ENCODE measurements around the gene GABRP. TPM values are rescaled to one million over a fixed set of nuclear protein-coding genes. Genes with fewer than 3 reads are reported as not detected.
A peak's percentile ranks its signal among the peaks of the same experiment; 100 is the strongest.
"Not testable (repeated sequence)": the region's sequence is repeated elsewhere in the genome, so short reads cannot be mapped to it uniquely, and the experiment has no call there.

GABRP gene
- total RNA-seq, 1 donor from 2014 or later: 1.2 TPM

DNA sequence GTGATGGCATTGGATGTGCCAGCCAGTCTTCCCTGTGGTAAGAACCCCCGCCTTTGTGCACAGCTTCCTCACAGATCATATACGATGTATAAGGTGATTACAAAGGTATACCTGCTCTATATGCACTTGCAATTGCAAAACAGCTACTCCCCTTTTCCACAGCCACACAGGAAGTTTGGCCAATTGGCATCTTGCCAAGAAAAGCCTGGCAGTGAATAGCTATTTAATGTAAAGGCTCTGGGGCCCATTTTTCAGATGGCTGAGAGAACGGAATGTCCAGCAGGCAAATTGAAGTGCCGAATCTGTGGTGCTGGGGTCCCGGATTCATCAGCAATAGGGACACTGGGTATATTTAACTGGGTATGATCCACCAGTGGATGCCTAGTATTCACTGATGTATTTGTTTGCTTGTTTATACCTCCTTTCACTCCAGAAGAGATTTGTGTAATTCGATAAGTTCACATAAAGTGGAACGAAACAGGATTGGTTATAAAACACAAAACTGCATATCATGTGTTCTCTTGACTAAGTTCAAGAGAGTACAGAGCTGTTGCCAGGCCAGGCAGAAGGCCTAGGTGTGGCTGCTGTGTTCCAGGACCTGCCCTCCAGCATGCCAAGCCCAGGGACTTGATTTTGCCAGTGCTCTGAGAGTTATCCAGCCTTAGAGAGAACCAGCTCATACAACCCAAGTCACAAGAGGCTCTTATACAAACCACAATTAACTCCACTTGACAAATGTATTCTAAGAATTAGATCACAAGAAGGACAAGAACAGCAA lies 27.7 kb upstream of the GABRP start:
- peak in 1 of 2 donors; percentile 30 for DNase-seq (ENCODE audit: low read depth in 2 of 2)

DNA sequence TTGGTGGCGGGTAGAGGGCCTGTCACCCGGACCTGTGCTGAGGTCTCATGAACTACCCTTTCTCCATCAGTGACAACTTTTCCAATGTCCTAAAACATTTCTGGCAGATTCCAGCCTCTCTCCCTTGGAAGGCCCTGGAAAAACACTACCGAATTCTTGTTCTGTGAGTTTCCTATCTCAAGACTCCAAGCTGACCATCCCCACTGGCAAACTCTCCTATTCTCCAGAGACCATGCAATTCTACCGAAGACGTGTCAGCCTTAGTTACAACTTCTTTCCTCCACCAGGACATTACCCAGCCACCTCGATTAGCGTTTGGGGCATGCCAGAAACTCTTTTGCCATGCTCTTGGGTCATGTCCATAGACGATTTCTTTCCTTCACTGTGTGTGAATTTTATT lies 26.8 kb upstream of the GABRP start:
- no peak for DNase-seq (ENCODE audit: low read depth in 2 of 2)

DNA sequence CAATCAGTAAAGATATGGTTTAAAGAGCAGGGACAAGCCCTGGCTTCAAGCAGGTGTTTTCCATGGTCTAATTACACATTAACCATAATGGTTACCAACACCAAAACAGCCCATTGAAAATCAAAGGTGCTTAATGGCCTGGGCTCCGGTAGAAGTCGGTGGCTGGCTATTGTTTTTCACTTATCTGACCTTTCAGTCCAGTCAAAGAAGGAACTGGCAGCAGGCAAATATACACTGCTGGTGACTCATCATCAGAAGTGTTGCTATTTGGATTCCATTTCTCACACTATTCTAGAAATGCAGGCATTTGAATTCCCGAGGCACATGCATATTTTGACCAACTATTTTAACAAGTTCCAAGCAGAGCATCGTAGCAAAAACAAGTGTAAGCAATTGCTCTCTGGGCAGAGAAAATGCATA lies 26.3 kb upstream of the GABRP start:
- peak; percentile 65 to 93 for DNase-seq (ENCODE audit: low read depth in 2 of 2)

DNA sequence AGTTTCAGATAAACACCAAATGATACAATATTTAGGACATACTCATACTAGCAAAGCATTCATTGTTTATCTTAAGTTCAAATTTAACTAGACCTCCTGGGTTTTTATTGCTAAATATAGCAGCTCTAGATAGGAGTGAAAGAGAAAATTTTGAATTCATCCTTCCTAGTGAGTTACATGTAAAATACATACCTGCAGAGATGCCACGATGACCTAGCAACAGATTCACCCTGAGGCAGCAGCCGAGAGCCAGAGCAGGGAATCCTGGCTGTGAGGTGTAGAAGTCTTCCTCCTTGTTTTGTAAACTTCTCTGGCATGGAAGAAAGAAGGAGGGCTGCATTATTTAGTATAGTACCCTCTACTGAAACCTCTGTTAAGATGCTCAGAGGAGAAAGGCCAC lies 25.9 kb upstream of the GABRP start:
- no peak for DNase-seq (ENCODE audit: low read depth in 2 of 2)

DNA sequence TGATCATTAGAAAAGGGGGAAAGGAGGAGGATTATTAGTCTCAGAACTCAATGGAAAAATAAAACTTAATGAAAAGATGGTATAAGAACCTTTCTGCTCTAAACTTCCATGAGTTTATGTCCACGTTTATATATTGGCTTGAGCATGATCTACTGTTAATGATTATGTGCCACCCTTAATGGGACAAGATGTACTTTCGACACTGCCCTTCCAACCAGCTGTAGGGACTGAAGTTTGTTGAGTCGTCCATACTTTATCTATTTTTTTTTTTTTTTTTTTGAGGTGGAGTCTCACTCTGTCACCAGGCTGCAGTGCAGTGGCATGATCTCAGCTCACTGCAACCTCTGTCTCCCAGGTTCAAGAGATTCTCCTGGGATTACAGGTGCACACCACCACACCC lies 25.0 kb upstream of the GABRP start:
- no peak for DNase-seq (ENCODE audit: low read depth in 2 of 2)

DNA sequence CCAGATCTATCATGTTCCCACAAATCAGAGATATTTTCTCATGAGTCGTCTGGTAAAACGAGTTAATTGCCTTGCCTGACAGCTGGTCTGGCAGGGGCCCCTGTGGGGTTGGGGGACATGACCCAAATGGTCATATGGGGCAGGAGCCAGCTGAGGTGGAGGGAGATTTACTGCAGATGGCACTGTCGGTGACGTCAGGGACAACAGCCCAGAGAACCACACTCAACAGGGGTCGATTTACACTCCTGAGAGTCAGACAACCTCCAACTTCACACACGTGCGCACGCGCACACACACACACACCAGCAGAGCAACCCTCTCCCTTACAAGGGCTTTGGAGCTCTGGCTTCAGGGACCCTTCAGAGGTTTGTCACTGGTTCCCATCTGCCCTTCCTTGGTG lies 23.4 kb upstream of the GABRP start:
- no peak for DNase-seq (ENCODE audit: low read depth in 2 of 2)

DNA sequence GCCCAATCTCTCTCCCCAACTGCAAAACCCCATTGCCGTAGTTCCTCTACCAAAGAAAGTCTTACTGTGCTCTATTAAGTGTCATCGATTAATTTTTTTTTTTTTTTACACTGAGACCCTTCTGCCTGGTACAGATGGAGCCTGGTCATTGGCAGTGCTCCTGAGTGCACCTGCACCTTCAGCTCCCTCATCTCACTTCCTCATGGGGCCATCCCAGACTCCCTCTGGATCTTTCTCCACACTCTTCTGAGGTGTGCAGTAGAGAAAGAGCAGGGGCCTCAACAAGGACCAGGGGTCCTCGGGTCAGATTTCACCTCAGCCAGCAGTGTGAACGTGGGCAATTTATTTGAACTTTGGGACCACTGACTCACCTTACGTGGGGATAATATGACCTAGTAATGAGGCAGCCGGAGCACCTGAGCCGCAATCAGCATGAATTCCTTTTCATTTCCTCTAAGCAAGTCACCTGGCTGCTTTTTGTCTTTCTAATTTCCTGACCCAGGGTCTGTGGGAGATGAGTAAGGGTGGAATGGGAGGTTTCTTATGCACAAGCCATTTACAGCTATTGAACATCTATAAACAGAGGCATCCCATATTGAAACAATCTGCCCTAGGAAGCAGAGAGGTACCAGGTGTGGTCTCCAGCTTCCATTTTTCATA lies 22.3 kb upstream of the GABRP start:
- no peak for DNase-seq (ENCODE audit: low read depth in 2 of 2)

DNA sequence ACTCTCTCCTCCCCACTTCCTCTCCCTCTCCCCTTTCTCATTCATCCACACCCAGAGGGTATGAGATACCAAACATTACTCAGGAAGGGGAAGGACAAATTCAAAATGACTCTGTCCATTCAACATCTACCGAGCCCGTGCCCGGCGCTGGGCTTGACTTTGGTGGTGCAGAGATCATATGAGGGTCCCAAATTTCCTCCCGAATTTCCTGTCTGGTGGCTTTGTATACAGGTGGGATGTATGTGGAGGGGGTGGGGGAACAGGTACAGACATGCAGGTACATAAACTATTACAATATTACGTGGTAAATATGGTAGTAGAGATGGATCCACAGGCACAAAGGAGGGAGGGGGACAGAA lies 21.8 kb upstream of the GABRP start:
- no peak for DNase-seq (ENCODE audit: low read depth in 2 of 2)

DNA sequence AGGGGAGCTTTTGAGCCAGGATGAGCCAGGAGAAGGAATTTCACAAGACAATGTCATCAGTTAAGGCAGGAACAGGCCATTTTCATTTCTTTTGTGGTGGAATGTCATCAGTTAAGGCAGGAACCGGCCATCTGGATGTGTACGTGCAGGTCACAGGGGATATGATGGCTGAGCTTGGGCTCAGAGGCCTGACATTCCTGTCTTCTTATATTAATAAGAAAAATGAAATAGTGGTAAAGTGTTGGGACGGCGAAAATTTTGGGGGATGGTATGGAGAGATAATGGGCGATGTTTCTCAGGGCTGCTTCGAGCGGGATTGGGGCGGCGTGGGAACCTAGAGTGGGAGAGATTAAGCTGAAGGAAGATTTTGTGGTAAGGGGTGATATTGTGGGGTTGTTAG lies 21.2 kb upstream of the GABRP start:
- not testable (repeated sequence) for DNase-seq (ENCODE audit: low read depth in 2 of 2)

DNA sequence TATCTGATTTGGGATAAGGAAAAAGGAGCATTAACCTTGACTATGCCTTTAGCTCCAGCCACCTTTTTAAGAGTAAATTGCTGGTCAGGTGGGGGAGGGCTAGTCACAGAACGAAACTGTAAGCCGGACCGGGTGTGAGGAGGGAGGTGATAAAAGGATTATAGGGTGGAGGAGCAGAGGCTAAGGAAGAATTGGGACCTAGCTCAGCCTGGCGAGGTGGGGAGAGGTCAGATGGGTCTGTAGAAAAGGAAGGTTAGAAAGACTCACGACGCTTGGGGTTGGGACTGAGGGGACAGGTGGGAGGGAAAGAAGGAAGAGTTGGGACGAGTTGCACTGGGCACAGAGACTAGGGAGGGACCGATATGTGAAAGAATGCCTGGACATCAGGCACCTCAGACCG lies 17.7 kb upstream of the GABRP start:
- not testable (repeated sequence) for DNase-seq (ENCODE audit: low read depth in 2 of 2)

DNA sequence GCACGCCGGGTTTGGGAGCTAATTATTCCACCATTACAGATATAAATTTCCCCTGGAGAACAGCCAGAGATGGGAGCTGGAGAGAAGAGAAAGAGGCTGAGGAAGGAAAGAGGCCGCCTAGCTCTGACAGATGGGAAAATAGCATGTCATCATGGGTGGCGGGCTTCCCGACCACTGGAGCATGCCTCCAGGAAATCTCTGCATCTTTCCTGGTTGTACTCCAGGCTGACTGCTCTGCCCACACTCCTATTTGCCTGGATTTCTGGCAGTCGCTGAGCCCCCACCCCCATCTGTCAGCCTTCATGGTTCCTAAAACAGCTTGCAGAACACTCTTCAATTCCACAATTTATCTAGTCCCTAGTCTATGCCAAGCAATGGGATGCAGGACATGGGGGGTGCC lies 14.3 kb upstream of the GABRP start:
- DNase-seq (ENCODE audit: low read depth in 2 of 2): no peak

DNA sequence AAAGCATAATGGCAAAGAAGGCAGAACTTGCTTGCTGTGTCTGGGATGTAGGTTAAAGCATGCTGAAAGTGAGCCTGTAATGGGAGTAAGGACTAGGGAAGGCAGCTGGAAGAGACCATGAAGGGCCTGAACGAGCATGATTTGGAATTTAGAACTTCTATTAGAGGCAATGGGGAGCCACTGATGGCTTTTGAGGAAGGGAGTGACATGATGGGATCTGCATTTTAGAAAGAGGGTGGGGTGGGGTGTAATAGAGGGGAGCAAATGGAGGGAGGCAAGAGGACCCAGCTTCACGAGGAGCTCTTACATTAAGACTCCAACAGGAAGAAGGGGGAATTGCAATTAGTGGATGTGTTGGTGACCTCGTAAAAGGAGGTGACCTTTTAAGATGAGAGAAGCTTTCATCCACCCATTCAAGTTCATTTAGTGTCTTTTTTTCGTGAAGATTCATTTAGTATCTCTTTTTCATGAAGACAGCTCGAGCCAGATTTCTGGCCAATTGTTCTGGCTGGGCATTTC lies 13.6 kb upstream of the GABRP start:
- DNase-seq (ENCODE audit: low read depth in 2 of 2): no peak

DNA sequence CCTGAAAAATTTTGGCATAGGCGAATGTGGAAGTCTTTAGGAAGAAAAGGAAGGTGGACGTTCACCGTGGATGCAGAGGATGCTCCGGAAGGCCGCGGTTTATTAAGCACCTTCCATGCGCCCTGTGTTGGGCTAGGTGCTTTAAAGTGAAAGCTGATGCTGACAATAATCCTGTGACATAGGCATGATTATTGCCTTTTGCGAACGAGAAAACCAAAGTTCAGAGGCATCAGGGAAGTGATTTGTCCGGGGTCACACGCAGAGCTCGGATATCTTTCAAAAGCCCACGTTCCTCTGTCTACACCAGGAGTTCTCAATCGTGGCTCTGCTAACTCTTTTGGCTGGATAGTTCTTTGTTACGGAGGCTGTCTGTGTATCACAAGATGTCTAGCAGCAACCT lies 12.0 kb upstream of the GABRP start:
- no peak for DNase-seq (ENCODE audit: low read depth in 2 of 2)

DNA sequence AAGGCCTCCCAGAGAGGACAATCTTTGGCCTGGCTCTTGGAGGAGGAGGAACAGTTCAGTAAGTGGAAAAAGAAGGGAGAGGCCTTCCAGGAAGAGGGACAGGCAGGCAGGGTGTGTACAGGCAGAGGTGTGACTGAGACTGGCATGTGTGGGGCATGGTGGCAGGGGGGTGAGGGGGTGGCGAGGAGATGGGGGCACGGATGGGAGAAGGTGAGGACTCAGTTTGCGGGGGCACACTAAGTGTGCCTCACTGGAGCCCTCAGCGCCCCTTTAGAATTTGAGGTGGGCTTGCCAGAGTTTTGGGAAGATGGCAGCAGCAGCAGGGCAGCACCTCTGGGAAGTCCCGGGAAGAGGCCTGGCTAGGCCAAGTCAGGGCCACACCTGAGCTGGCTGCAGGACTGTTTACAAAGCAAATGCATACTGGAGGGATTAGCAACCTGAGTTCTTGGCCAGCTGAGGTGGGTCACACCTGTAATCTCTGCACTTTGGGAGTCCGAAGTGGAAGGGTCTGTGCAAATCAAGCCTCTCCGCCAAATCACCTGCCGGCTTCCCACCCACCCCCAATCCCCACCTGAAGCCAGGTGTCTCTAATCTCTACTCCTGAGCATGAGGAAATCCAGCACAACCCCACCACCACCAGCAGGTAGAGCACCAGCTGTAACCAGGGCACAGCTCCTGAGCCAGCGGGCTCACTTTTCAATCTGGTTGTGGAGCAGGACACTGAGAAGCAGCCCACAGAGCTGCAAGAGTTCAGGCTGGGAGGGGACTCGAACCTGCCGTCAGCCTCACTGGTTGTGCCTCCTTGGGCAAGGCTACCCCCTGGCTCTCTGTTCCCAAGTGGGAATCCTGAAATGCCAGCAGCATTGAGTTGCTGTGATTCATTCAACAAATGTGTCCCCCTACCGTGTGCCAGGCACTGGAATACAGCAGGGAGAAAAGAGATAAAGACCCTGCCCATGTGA lies 10.2 kb upstream of the GABRP start:
- DNase-seq (ENCODE audit: low read depth in 2 of 2): no peak

DNA sequence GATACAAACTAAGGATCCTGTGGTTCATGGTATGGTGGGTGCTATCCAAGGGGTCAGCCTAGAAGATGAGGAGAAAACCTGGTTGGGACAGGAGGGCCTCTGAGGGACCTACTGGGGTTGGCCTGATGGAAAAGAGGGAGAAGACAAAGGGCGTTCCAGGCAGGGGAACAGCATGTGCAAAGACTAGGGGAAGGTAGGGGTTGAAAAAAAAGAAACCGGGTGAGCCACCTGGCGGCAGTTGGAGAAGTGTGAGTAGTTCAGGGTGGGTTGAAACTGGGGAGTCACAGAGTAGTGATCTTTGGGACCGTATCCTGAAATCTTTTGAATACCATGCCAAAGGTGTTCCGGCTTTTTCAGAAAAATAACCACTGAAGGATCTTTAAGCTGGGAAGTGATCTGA lies 8.7 kb upstream of the GABRP start:
- no peak for DNase-seq (ENCODE audit: low read depth in 2 of 2)

DNA sequence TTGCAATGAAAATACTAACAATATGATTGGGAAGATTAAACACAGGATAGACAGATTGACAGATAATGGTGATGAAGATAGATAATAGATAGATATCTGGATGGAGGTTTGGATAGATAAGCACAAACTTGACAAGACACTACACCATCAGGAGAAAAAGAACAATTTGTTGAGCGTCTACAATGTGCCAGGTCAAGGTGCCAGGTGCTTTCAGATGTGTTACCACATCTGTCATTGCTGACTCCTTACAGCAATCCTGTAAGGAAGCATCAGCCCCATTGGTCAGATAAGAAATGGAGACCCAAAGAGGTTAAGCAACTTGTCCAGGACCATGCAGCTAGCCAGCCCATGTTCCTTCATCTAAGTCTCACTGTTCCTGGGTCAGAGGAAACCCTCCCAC lies 1.6 kb upstream of the GABRP start:
- no peak for DNase-seq (ENCODE audit: low read depth in 2 of 2)

DNA sequence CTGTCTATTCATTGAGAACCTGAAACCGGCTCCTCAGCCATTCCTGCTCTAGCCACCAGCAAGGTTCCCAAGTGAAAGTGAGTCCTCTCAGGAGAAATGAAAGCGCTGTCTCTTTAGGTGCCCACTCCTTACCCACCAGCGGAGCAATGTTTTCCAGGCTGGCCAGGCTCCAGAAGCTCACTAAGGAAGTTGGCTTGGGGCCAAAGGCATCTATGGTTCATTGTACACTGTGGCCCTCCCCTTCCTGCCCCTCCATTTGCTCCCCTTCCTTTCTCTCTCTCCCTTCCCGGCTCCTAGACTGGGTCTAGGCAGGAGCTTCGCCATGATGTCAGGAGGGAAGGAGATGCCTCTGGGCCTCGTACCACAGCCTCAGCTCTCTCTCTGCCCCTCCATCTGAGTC lies 1.1 kb upstream of the GABRP start:
- peak; percentile 44 to 89 for DNase-seq (ENCODE audit: low read depth in 2 of 2)

DNA sequence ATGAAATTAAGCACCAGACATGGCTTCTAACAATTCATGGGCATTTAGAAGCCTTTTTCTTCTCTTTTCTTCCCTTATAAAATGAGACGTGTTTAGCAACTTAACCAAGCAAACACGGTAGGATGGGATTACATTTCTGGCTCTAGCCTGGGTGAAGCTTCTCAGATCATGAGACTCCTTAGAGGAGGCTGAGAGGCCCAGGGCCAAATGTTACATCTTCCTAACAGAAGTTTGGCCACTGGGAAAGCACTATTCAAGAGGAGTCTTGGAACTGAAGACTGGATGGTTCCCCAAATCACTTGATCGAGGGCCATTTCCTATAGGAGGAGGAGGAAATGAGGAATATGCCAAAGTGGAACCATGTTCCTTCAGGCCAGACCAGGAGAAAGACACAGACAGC lies 1.9 kb downstream of the GABRP start:
- DNase-seq (ENCODE audit: low read depth in 2 of 2): no peak

DNA sequence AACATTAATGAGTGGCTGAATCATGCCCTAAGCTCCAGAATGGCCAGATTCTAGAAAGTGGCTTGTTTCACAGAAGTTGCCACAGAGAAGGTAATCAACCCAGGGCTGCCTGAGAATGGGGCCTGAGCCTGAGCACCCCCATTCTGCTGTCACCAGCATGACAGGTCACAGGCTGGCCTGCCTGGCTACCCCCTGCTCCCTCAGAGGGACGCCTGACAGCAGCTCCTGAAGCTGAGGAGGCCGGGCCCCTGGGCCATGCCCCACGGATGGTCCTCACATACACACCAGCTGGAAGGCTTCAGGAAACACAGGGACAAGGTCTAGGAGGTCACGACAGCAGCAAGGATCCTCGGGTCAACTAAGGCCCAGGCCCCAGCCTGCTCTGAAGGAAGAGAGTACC lies 3.7 kb downstream of the GABRP start:
- no peak for DNase-seq (ENCODE audit: low read depth in 2 of 2)

DNA sequence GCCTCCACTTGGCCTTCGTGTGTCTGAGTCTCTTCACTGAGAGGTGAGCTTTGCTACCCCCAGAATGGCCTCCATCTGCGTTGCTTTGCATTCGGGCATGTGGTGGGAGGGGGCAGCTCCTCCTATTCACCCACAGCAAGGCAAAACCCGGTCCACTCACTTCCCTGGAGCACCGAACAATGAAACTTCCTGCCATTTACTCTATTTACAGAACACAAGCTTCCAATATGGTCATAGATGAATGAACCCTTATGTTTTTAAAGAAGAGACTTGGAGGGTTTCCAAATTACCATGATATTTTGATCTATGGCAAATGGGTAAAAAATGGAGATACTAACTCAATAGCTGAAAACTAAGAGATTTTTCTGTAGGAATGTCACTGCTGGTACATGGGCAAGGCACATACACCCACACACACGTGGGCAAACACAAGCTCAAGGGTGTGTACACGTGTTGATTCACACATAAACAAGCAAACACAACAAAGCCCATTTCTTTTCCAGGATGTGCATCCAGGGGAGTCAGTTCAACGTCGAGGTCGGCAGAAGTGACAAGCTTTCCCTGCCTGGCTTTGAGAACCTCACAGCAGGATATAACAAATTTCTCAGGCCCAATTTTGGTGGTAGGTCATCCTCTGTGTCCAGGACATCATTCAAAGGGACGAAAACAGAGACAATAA lies 5.2 kb downstream of the GABRP start:
- DNase-seq (ENCODE audit: low read depth in 2 of 2): peak; percentile 54 to 72

DNA sequence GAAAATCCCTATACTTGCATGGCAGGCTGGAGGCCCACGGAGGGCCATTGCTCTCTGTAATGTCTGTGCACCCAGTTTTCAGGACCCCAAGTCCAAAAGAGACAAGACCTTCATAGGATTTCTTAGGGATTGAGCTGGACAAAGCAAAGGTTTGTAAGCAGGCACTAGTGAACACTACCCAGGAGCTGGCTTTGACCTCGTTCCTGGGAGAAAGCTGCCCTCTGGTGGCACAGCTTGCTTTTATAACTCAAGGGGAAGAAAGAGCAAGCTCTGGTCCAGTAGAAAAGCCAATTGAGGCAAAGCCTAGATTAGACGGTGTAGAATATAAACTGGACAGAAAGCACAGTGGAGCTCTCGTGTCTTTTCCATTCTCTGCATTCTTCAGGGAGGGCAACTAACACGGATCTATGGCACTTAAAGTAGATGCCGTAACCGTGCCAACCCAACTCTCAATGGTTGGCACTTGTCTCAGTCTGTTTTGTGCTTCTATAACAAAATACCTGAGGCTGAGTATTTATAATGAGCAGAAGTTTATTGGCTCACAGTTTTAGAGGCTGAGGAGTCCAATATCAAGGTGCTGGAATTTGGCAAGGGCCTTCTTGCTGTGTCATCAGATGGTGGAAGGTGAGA lies 7.9 kb downstream of the GABRP start:
- peak; percentile 71 to 80 for DNase-seq (ENCODE audit: low read depth in 2 of 2)

Data from dermis microvascular lymphatic vessel endothelial cell (primary cell).